Smooth muscle cell (in vitro differentiated cells): ENCODE measurements around the gene PRUNE2. TPM values are rescaled to one million over a fixed set of nuclear protein-coding genes. Genes with fewer than 3 reads are reported as not detected.
"Not testable (repeated sequence)": the region's sequence is repeated elsewhere in the genome, so short reads cannot be mapped to it uniquely, and the experiment has no call there.

Experiments
- DNase-seq: peaks from one replicate; lab custom pipeline; 2025; ENCODE audit not compliant: unreplicated experiment; lab: John Stamatoyannopoulos, UW
- H2AFZ ChIP-seq: fragments of 200-600 bp; sonication (generic); 2 replicates; pipeline ENCODE4 v1.6.0; 2016; ENCODE audit warnings: antibody characterized with exemption, low read depth, mild to moderate bottlenecking
- H3F3A ChIP-seq: fragments of 200-600 bp; sonication (generic); 2 replicates; pipeline ENCODE4 v1.6.0; 2017; ENCODE audit warnings: antibody characterized with exemption, low read depth
- H3K27ac ChIP-seq: fragments of 200-600 bp; sonication (generic); 2 replicates; pipeline ENCODE4 v1.5.1; 2016; ENCODE audit warnings: low read depth, mild to moderate bottlenecking
- H3K27me3 ChIP-seq: fragments of 200-600 bp; sonication (generic); 2 replicates; pipeline ENCODE4 v1.6.1; 2016; ENCODE audit warnings: low read depth, mild to moderate bottlenecking
- H3K36me3 ChIP-seq: fragments of 200-600 bp; sonication (generic); 2 replicates; pipeline ENCODE4 v1.5.1; 2016; ENCODE audit warnings: low read depth
- H3K4me1 ChIP-seq: fragments of 200-600 bp; sonication (generic); 2 replicates; pipeline ENCODE4 v1.5.1; 2016; ENCODE audit warnings: low read depth
- H3K4me2 ChIP-seq: fragments of 200-600 bp; sonication (generic); 2 replicates; pipeline ENCODE4 v1.6.0; 2016; ENCODE audit warnings: mild to moderate bottlenecking
- H3K4me3 ChIP-seq: fragments of 200-600 bp; sonication (generic); 2 replicates; pipeline ENCODE4 v1.5.1; 2016; ENCODE audit warnings: mild to moderate bottlenecking
- H3K79me2 ChIP-seq: fragments of 200-600 bp; sonication (generic); 2 replicates; pipeline ENCODE4 v1.6.0; 2016; ENCODE audit warnings: low read depth, mild to moderate bottlenecking
- H3K9ac ChIP-seq: fragments of 200-600 bp; sonication (generic); 2 replicates; pipeline ENCODE4 v1.6.0; 2016; ENCODE audit warnings: low read depth
- H3K9me3 ChIP-seq: fragments of 200-600 bp; sonication (generic); replicated peaks from 2 replicates; pipeline ENCODE4 v1.5.1; 2016; ENCODE audit warnings: low read depth
- H4K20me1 ChIP-seq: fragments of 200-600 bp; sonication (generic); 2 replicates; pipeline ENCODE4 v1.6.0; 2016; ENCODE audit warnings: low read depth
- CTCF ChIP-seq: fragments of 200-600 bp; sonication (generic); IDR thresholded peaks from 2 replicates; pipeline ENCODE4 v1.5.1; 2017; ENCODE audit warnings: borderline replicate concordance, mild to moderate bottlenecking, antibody characterized with exemption; ENCODE audit not compliant: insufficient read depth, poor library complexity, severe bottlenecking
- WGBS: methylation state at CpG from one replicate; pipeline ENCODE4 v1.1.7; 2016; ENCODE audit warnings: low lambda C conversion rate; 5-methylcytosine and 5-hydroxymethylcytosine counted together
- polyA plus RNA-seq: library from polyadenylated mRNA; unstranded; fragments of >200 nt; fragmentation: Nextera tagmentation; extraction: Ambion mirVana; gene quantifications from 2 replicates; pipeline ENCODE4 v1.2.1, GENCODE V29; 2016
- total RNA-seq: library from RNA; depleted of rRNA; stranded (reverse); fragments of >200 nt; gene quantifications from 2 replicates; pipeline ENCODE4 v1.2.3, GENCODE V29; 2014

The PRUNE2 gene
- total and polyA plus RNA-seq, 2 experiments from 2014 or later = 0.79 to 1.9 TPM

- Histone ChIP-seq H3F3A (no peaks in the 10 kb centered on the region), H3K4me3 (no peak overlapping the region), H2AFZ (no peak overlapping the region), H3K36me3 (no peaks in the 10 kb centered on the region), H4K20me1 (no peaks in the 10 kb centered on the region), H3K4me1 (no peaks in the 10 kb centered on the region), H3K27me3 (no peaks in the 10 kb centered on the region), H3K4me2 (no peak overlapping the region), H3K79me2 (no peaks in the 10 kb centered on the region), H3K9me3 (no peaks in the 10 kb centered on the region), H3K27ac (no peak overlapping the region), H3K9ac (no peak overlapping the region)
- 76% methylated on average over 3 of the region's 3 CpGs for WGBS
- no peak for DNase-seq
- no peak for TF ChIP-seq CTCF
Observed at GRCh38 chr9:76743931-76744330, 162.0 kb downstream of the PRUNE2 start.

GRCh38 chr9:76742890-76743289 is 163.0 kb downstream of the PRUNE2 start:
- H3K36me3 ChIP-seq, H2AFZ ChIP-seq, H3K9ac ChIP-seq, H3K4me2 ChIP-seq, DNase-seq, H3K9me3 ChIP-seq, H3F3A ChIP-seq, H3K79me2 ChIP-seq, H3K27me3 ChIP-seq, H3K4me3 ChIP-seq, H3K27ac ChIP-seq, H3K4me1 ChIP-seq, H4K20me1 ChIP-seq: not testable (repeated sequence)
- WGBS = 88% methylated on average over 4 of the region's 4 CpGs

GRCh38 chr9:76741524-76741923 is 164.4 kb downstream of the PRUNE2 start:
- peaks cover 13% of the 10 kb centered on the region for H3K27me3 ChIP-seq
- no peak for DNase-seq
- H3K79me2 ChIP-seq = no peaks in the 10 kb centered on the region
- 77% methylated on average over 5 of the region's 5 CpGs for WGBS
- no peak overlapping the region for H2AFZ ChIP-seq
- H3K4me2 ChIP-seq = no peak overlapping the region
- H3F3A ChIP-seq = no peaks in the 10 kb centered on the region
- H3K4me1 ChIP-seq = no peaks in the 10 kb centered on the region
- no peak overlapping the region for H3K27ac ChIP-seq
- H4K20me1 ChIP-seq = no peaks in the 10 kb centered on the region
- no peaks in the 10 kb centered on the region for H3K9me3 ChIP-seq
- TF ChIP-seq CTCF = no peak
- H3K9ac ChIP-seq = no peak overlapping the region
- H3K4me3 ChIP-seq = no peak overlapping the region
- no peaks in the 10 kb centered on the region for H3K36me3 ChIP-seq

- H3K9ac ChIP-seq = no peak overlapping the region
- H3K27ac ChIP-seq = no peak overlapping the region
- no peaks in the 10 kb centered on the region for H3K4me1 ChIP-seq
- H3K27me3 ChIP-seq = peaks cover 13% of the 10 kb centered on the region
- no peaks in the 10 kb centered on the region for H3F3A ChIP-seq
- no peaks in the 10 kb centered on the region for H4K20me1 ChIP-seq
- no peaks in the 10 kb centered on the region for H3K36me3 ChIP-seq
- no peak overlapping the region for H3K4me2 ChIP-seq
- no peak for DNase-seq
- H3K79me2 ChIP-seq = no peaks in the 10 kb centered on the region
- 94% methylated on average over 5 of the region's 5 CpGs for WGBS
- H3K9me3 ChIP-seq = no peaks in the 10 kb centered on the region
- H3K4me3 ChIP-seq = no peak overlapping the region
- no peak for TF ChIP-seq CTCF
- H2AFZ ChIP-seq = no peak overlapping the region
Observed at GRCh38 chr9:76738402-76738801, 167.5 kb downstream of the PRUNE2 start.
